Caco-2 (cell line): ENCODE data around the gene ZNRF3. TPM values are rescaled to one million over a fixed set of nuclear protein-coding genes. Genes with fewer than 3 reads are reported as not detected.

Source experiments
- BruUV-seq: library from RNA; stranded (reverse); fragments of 400-500 nt; replicated peaks from 2 replicates; lab custom pipeline; 2021; lab: Mats Ljungman, UMichigan
- CTCF ChIA-PET: fragments of 300-600 bp; sonication (Branson Sonifier 250); formaldehyde crosslinking; loops from one replicate; lab custom pipeline; 2022; ENCODE audit warnings: antibody characterized with exemption; lab: Charles Lee
- POLR2A ChIA-PET: fragments of 300-600 bp; sonication (Branson Sonifier 250); formaldehyde crosslinking; loops from one replicate; lab custom pipeline; 2022; ENCODE audit warnings: antibody characterized with exemption; lab: Charles Lee
- DNase-seq, 2 experiments: peaks; one replicate each; pipeline versions ENCODE4 v3.0.0 to v3.0.0-alpha.2; 2020 to 2022
- H3K27me3 ChIP-seq: replicated peaks from 2 replicates; pipeline ENCODE4 v1.6.0; 2011; ENCODE audit warnings: low read length; ENCODE audit not compliant: control insufficient read depth, insufficient read depth
- H3K36me3 ChIP-seq: 2 replicates; pipeline ENCODE4 v1.5.1; 2011; ENCODE audit warnings: low read length; ENCODE audit not compliant: control insufficient read depth, insufficient read depth
- H3K4me1 ChIP-seq: fragments of 250-450 bp; sonication (Bioruptor Pico); 2 replicates; pipeline ENCODE4 v1.5.1; 2020; ENCODE audit warnings: mild to moderate bottlenecking
- H3K4me3 ChIP-seq: 2 replicates; pipeline ENCODE4 v1.5.1; 2011; ENCODE audit warnings: low read depth, mild to moderate bottlenecking, control low read depth, low read length
- H3K9me3 ChIP-seq: fragments of 250-450 bp; sonication (Bioruptor Pico); 2 replicates; pipeline ENCODE4 v1.5.1; 2020; ENCODE audit warnings: mild to moderate bottlenecking, moderate library complexity
- H3K27ac Mint-ChIP-seq: one replicate; pipeline ENCODE4 v1.8.0; 2022; ENCODE audit warnings: mixed read lengths; ENCODE audit not compliant: unreplicated experiment
- H3K27me3 Mint-ChIP-seq: one replicate; pipeline ENCODE4 v1.8.0; 2022; ENCODE audit warnings: mixed read lengths; ENCODE audit not compliant: insufficient read depth, unreplicated experiment
- H3K36me3 Mint-ChIP-seq: one replicate; pipeline ENCODE4 v1.8.0; 2022; ENCODE audit warnings: mild to moderate bottlenecking, mixed read lengths; ENCODE audit not compliant: insufficient read depth, unreplicated experiment
- H3K4me1 Mint-ChIP-seq: one replicate; pipeline ENCODE4 v1.8.0; 2022; ENCODE audit warnings: low read depth, mixed read lengths; ENCODE audit not compliant: unreplicated experiment
- H3K4me3 Mint-ChIP-seq: one replicate; pipeline ENCODE4 v1.8.0; 2022; ENCODE audit warnings: mild to moderate bottlenecking, moderate library complexity, mixed read lengths; ENCODE audit not compliant: unreplicated experiment
- H3K9me3 Mint-ChIP-seq: one replicate; pipeline ENCODE4 v1.8.0; 2022; ENCODE audit warnings: mixed read lengths; ENCODE audit not compliant: unreplicated experiment
- intact Hi-C: fragments of 100-400 bp; cut with micrococcal nuclease; formaldehyde crosslinking; loops from one replicate; pipeline ENCODE4 v1.10.0; 2022; ENCODE audit not compliant: unreplicated experiment
- total RNA-seq: library from RNA; stranded (reverse); gene quantifications from 2 replicates; pipeline ENCODE4 v1.2.3, GENCODE V29; 2022
- TF ChIP-seq, protein P1 (sequence below), 2 experiments: fragments of 200-600 bp in 1 of 2; IDR thresholded peaks; 1 replicate in 1 of 2; 2 replicates in 1 of 2; pipeline versions ENCODE4 v1.5.1 to v1.8.0; 2011 to 2022; ENCODE audit warnings: antibody characterized with exemption in 1 of 2, control low read depth in 1 of 2, inconsistent platforms in 1 of 2, low read depth in 1 of 2, low read length in 1 of 2, mild to moderate bottlenecking in 1 of 2, moderate library complexity in 1 of 2; ENCODE audit not compliant: insufficient read depth in 1 of 2, severe bottlenecking in 1 of 2, unreplicated experiment in 1 of 2

The ZNRF3 gene
- total RNA-seq, 1 experiment from 2014 or later = 41.1 TPM

DNA sequence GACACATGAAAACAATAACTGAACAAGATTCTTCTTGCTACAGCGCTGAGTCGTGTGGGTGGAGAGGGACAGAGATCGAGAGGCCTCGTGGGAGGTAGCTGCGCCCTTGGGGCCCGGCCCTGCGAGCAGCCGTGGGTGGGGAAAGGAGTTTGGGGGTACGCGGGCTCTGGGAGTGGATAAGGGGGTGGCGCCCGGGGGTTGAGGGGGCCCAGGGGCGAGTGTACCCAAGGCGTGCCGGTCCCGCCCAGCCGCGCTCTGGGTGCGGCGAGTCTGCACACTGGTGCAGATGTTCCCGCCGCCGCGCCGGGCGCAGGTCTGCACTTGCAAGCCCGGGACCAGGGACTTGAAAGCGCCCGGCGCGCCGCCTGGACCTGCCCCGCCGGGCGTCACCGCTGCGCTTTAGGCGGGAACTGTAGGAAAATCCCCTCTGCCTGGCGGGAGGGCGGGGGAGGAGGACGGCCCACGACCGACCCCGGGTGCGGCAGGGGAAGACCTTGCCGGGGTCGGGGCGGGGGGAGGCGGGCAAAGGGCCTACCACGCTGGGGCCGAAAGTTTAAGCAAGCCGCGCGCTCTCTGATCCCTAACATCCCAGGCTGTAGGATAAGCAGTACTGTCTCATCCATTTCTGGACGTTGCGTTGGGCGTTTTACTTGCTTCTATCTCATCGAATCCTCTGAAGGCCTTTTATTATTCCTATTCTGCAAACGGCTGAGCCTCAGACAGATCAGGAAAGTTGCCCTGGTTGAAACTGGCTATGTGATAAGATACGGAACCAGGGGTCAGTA is 188.1 kb downstream of the ZNRF3 start:
- H3K27ac Mint-ChIP-seq = peak overlapping the region; percentile 84

DNA sequence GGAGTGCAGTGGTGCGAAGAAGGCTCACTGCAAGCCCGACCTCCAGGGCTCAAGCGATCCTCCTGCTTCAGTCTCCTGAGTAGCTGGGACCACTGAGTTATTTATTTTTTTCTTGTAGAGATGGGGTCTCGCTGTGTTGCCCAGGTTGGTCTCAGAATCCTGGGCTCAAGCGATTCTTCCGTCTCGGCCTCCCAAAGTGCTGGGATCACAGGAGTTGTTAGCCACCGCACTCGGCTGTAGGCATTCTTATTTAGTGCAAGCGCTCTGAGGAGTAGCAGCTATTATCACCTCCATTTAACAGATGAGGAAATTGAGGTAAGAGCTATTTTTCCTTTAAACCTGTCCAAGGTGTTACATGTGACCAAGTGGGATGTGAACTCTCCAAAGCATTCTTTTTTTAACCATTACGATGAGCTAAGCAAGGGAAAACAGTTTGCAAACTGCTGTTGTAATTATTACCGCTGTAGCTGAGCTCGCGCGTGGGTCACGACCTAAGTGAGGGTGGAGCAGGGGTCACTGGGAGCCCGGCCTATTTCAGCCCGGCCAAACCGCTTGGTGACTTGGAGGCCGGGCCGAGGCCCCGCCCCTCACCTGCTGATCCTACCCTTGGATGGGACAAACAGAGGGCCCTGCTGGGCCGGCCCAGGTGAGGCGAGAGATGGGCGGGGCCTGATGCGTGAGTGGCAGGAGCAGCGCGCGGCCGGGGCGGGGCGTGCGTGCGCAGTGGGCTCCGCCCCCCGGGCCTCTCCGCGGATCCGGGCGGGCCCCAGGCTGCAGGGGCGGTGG is 189.0 kb downstream of the ZNRF3 start:
- Mint-ChIP-seq H3K27me3 (no peaks in the 10 kb centered on the region), H3K27ac (peak overlapping the region; percentile 84), H3K4me1 (peaks cover 40% of the 10 kb centered on the region), H3K4me3 (peak overlapping the region; percentile 73), H3K9me3 (no peaks in the 10 kb centered on the region), H3K36me3 (peaks cover 21% of the 10 kb centered on the region)
- CTCF ChIA-PET = interaction anchor here (0.6 to 1.5 kb wide), 3 partner anchors 31 to 82 kb away, joined by 3 to 6 read pairs (median 3); no protein-coding TSS in a partner anchor
- Histone ChIP-seq H3K4me1 (peaks cover 46% of the 10 kb centered on the region), H3K27me3 (no peaks in the 10 kb centered on the region), H3K4me3 (peak overlapping the region; percentile 49), H3K36me3 (no peaks in the 10 kb centered on the region), H3K9me3 (no peaks in the 10 kb centered on the region)
- POLR2A ChIA-PET = interaction anchor here (0.6 to 1.0 kb wide), 6 partner anchors 23 to 272 kb away, joined by 3 to 12 read pairs (median 5); partner anchors contain the start of genes XBP1 and ZNRF3
- BruUV-seq = no TSS peak
- TF ChIP-seq, protein P1, sequence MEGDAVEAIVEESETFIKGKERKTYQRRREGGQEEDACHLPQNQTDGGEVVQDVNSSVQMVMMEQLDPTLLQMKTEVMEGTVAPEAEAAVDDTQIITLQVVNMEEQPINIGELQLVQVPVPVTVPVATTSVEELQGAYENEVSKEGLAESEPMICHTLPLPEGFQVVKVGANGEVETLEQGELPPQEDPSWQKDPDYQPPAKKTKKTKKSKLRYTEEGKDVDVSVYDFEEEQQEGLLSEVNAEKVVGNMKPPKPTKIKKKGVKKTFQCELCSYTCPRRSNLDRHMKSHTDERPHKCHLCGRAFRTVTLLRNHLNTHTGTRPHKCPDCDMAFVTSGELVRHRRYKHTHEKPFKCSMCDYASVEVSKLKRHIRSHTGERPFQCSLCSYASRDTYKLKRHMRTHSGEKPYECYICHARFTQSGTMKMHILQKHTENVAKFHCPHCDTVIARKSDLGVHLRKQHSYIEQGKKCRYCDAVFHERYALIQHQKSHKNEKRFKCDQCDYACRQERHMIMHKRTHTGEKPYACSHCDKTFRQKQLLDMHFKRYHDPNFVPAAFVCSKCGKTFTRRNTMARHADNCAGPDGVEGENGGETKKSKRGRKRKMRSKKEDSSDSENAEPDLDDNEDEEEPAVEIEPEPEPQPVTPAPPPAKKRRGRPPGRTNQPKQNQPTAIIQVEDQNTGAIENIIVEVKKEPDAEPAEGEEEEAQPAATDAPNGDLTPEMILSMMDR (IDR thresholded peaks at IDR 0.05; ENCODE audit: insufficient read depth in 1 of 2, low read depth in 1 of 2, low read length in 1 of 2, severe bottlenecking in 1 of 2, unreplicated experiment in 1 of 2) = no peak
- peak; percentile 98 to 99 for DNase-seq
- intact Hi-C loops = loop anchor here (5.0 kb wide), 2 partner anchors 45 to 175 kb away; no protein-coding TSS in a partner anchor

More for the DNA sequence above, 188.1 kb downstream of the ZNRF3 start:
- DNase-seq = peak; percentile 78 to 82
- ChIA-PET CTCF (interaction anchor here (0.7 to 1.5 kb wide), 2 partner anchors 32 to 83 kb away, joined by 3 to 6 read pairs; no protein-coding TSS in a partner anchor), POLR2A (no interaction called here)
- Mint-ChIP-seq H3K4me1 (peaks cover 40% of the 10 kb centered on the region), H3K9me3 (no peaks in the 10 kb centered on the region), H3K4me3 (peak overlapping the region; percentile 73), H3K36me3 (peaks cover 27% of the 10 kb centered on the region), H3K27me3 (no peaks in the 10 kb centered on the region)
- BruUV-seq = no TSS peak
- H3K4me3 ChIP-seq = peak overlapping the region; percentile 49
- H3K9me3 ChIP-seq = no peaks in the 10 kb centered on the region
- intact Hi-C loops = loop anchor here (5.0 kb wide), 2 partner anchors 46 to 176 kb away; no protein-coding TSS in a partner anchor
- no peaks in the 10 kb centered on the region for H3K27me3 ChIP-seq
- H3K36me3 ChIP-seq = no peaks in the 10 kb centered on the region
- H3K4me1 ChIP-seq = peaks cover 43% of the 10 kb centered on the region
- TF ChIP-seq, protein P1 (IDR thresholded peaks at IDR 0.05; ENCODE audit: insufficient read depth in 1 of 2, low read depth in 1 of 2, low read length in 1 of 2, severe bottlenecking in 1 of 2, unreplicated experiment in 1 of 2) = no peak
